Measurements from ENCODE around the gene HPGD.

Gene HPGD

DNA sequence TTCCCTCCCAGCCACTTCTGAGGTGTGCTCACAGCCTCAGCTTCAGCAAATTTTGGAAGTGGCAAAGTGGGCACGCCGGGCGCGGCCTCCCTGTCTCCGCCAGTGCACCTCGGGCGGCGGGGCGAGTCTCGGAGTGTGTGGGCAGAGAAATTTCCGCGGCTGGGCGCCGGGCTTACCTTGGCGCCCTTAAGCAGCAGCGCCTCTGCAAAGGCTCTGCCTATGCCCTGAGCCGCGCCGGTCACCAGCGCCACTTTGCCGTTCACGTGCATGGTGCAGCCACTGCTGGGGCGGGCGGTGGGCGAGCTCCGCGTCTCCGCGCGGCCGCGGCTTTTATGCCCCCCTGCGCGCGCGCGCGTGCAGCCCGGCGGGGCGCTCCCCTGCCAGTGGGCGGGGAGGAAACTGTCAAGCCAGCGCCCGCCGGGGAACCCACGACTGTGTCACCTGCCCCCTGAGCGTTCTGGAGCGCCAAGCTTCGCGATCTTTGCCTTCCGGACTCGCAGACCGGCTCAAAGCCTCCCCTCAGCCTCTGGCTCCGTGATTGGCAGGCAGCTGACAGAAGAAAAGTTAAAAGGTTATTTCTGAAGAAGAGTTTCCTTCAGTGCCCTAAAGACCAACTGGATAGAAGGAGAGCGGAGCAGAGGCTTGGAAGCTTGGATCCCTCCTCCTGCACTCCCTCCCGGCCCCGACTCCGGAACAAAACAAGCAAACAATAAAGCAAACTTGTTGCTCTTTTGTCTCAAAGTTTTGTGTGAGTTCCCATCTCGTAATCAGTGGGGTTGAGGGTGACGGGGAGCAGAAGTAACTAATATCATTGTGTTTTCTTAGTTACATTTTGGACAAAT lies at the start of gene HPGD:
Gene HPGD (minus strand): TSS at position 306 of the 842 bp plus-strand sequence. CDS start 37 bp downstream, at position 269.
- DNase-seq, result no peak

DNA sequence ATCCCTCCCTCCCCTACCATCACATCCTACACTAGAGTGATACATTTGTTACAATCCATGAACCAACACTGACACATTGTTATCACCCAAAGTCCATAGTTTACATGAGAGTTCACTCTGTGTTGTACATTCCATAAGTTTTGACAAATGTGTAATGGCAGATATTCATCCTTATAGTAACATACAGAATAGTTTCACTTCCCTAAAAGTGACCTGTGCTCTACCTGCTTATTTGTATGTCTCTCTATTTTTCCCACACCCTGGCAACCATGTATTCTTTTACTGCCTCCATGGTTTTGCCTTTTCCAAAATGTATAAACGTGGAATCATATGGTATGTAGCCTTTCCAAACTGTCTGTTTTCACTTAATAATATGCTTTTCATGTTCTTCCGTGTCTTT lies 42.2 kb upstream of the HPGD start:
- no peak for DNase-seq

DNA sequence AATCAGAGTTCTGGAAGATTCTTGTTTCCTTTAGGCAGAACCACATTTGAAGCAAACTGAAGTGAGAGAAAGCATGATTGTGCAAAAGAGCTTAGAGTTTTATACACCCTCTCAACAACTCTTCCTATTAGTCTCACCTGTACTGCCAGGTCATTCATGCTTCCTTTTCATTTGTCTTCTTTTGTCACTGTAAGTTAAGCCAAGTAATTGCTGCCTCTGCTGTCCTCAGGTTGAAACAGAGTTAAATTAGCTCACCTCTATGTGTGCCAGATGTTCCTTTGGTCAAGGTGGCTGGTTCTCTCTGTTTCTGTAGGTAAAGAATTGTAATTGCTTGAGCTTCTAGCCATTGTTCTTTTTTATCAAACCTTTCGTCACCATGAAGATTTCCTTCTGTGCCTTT lies 41.1 kb upstream of the HPGD start:
- DNase-seq, result no peak

DNA sequence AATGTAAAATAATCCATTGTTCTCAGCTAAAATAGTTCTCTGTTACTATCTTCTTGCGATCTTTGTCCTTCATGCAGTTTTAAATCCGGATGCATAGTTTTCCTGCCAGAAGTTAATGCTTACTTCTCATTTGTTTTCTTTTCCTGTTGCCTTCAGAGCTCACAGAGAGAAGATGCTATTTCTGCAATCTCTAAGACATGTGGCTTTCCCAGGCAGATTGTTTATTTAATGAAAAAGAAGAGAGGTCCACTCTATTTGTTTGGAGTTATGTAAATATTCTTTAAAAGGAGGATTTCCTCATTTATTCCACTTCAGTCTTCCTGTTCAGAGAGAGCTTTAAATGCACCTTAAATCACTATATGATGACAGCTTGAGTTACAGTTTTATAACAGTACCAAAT lies 39.3 kb upstream of the HPGD start:
- no peak for DNase-seq

DNA sequence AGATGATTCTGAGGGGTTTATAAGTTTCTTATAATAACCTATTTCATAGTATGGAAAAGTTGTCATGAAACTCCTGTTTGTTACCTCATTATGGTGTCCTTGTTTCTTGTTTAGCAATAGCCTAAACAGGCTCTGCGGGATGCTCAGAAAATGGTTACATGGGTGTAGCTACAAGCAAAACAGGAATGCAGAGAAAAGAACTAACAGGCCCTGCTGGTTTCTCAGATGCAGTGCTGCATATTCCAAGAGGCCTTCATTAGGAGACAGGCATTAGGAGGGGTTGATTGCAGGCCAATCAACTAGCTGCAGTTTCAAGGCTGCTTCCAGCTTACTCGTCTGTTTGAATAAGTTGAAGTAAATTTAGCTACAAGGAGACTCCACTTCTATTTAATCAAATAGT lies 37.6 kb upstream of the HPGD start:
- no peak for DNase-seq

DNA sequence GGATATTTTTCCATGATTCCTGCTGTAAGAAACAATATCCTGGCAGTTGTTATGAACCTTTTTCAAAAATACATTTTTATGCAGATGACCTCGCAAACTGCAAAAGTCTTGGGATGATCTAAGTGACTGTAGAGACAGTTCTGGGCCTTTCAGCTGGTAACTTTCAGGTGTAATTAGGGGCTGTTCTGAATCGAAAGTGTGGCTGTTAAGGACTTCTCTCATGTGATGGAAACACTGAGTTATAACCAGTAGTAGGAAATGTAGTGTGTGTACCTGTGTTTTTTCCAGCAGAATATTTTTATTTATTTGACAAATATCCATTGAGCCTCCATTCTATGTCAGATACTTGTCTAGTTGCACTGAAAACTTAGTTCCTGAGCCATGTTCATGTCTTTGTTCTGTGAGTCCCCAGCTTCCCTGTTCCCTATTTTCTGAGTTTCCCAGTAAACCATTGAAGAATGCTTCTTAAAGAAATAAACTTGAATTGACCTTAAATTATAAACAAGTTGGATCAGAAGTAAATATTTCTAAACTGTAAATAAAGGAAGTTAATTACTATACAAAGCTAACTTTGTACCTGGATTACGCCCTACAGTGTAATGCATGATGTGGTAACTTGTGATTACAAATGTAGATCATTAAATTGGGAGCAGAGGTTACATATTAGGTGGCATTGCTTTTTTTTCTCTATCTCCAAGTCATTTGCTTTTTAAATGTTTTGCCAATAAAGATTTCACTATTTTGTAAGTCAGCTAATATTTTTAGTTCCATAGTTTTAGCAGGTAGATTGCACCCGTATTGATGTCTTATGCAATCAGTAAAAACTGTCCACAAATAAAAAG lies 33.7 kb upstream of the HPGD start:
- no peak for DNase-seq

DNA sequence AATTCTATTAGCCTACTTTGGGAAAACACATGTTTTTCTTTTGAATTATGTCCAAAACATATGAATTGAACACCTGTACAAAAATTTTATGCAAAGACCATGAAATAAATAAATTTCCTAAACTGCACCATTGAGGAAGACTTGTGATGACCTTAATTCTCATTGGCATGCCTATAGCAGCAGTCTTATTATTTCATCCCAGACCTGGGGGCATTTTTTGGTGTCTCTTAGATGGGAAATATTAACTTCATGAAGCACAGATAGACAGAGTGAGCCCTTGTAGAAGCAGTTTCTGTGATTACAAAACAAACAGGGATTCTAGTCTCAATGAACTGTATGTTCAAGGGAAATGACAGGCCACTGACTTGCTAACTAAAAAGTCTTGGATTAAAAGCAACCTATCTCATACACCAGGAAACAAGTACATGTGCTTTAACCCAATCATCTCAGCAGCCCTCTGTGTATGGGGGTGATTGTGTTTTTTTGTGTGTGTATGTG lies 32.0 kb upstream of the HPGD start:
- no peak for DNase-seq

DNA sequence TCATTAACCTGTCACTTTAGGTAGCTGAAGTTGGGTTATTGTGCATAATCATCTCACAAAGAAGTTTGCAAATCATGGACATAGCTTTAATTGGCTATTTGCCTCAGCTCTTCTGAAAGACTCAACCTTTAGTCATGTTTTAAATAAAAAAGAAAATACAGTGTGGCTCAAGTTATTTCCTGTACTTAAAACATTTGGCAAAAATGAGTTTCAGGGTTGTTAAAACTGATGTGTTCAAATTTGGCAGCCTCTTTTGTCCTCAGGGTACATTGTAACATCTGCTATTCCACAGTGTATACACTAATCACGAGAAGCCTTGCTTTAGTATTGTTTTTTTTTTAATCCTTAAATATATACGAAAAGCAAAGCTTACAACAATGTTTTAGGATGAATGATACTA lies 31.5 kb upstream of the HPGD start:
- DNase-seq, result no peak

DNA sequence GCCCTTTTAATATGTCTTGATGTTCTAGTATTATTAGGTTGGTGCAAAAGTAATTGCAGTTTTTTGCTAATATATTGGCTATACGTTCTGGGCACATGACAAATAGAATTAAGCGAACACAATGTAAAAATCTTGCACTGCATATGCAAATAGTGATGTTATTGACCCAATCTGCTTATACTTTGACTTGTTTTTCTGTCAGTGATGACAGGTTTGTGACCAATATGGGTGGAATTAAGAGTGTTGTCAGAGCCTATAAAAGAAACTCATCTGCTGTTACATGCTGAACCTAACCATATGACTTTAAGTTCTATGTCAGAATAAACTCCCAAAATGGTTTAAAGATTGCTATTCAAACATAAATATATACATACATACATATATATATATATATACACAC lies 30.7 kb upstream of the HPGD start:
- no peak for DNase-seq

DNA sequence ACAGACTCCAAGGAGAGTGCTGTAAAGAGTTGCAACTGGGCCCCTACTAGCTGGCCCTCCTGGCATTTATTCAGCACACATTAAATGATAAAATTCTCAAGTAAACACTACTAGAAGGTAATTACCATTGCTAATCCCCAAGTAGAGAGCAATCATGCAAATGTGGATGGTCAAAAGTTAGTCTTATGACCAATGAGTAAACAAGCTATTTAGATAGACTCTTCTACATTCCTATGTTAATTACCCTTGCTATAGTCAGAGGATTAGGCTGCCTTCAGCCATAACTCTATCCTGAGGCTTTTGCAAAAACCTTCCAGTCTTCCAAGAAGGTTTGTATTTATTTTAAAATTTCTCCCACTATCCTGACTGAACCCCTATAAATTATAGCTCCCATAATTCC lies 28.3 kb upstream of the HPGD start:
- DNase-seq, result no peak

DNA sequence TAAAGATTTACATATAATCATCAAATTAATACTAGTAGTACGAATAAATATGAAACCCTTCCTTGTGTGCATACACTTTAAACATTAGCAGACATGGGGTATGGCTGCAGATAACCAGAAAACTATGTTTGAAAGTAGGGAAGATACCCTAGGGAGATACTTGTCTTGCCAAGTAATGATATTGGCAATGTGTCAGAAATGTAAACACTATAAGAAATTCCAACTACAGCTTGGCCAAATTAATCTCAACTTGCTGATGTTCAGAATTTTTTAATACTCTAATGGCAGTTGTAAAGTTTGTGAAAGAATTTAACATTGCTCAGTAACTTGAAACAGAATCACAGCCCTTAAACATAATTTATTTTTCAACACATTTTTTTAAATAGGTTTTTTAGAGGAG lies 27.4 kb upstream of the HPGD start:
- DNase-seq, result no peak

DNA sequence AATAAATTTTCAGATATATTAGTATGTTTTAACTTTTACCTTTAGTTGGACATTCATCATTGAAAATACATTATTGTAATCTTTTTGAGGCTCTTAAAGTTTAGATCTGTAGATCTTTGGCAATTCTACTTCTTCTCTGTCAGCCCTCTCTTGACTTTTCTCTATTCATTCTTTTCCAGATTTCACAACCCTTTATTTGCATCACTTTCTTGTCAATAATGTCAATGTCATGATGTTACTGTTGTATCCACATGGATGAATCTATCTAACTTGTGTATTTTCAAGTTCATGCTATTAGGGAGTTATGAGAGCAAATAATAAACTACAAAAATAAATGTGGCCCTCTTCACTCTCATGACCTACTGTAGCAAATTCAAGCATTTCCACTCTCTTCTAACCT lies 23.0 kb upstream of the HPGD start:
- DNase-seq, result no peak

DNA sequence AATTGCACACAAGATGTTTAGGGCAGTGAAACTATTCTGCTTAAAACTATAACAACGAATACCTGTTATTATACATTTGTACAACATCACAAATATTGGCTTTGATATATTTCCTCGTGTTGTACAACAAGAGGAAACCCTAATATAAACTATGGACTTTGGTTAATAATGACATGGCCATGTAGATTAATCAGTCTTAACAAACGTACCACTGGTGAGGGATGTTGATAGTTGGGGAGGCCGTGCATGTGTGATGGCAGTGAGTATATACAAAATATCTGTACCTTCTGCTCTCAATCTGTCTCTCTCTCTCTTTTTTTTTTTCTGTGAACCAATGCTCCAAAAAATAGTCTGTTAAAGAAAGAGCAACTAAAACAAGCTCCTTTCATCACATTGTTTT lies 22.2 kb upstream of the HPGD start:
- DNase-seq, result no peak

DNA sequence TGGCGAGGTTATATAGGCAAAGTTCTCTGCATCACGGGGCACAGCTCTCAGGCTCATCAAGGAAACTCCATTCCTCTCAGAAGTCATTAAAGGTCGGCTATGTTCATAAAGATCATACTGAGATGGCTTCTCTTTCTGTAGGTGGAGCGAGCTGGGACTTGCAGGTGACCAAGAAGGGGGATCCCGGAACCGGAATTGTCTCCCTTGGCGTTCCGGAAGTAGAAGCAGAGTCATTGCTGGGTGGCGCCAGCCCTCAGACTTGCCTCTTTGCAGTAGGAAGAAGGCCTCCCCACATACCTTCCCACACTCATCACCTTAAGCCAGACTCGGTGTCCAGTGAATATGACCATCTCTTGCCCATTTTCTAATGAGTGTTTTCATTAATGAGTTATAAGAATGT lies 17.9 kb upstream of the HPGD start:
- DNase-seq, result no peak

DNA sequence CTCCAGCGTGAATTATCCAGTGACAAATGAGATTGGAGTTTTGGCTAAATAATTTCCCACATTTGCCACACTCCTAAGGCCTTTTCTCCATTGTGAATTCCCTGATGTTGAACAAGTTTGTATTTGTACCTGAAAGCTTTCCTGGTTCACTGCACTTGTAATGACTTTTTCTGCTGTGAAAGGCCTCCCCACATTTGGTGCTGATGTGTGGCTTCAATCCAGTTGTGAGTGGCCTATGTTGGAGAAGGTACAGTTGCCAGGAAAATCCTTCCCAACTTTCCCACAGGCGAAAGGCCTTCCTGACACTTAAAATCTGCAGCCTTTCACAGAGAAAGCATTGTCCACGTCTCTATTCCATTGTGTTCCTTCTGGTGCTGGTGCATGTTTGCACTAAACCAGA lies 17.3 kb upstream of the HPGD start:
- DNase-seq, result no peak

DNA sequence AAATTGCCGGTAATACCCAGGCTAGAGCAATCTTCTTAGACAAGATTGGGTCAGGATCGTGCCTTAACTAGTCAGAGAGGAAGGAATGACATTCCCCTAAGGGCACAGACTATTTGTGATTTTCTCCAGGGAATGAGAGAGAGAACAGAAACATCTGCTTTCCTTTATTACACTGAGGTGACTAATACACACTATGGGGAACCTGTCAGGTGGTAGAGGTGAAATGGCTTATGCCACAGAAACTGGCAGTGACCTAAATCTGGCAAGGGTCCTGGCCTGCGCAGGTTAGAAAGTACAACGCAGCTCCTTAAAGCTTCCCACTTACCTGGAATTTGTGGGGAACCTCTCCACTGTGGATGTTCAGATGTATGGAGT lies 16.6 kb upstream of the HPGD start:
- DNase-seq, result no peak

DNA sequence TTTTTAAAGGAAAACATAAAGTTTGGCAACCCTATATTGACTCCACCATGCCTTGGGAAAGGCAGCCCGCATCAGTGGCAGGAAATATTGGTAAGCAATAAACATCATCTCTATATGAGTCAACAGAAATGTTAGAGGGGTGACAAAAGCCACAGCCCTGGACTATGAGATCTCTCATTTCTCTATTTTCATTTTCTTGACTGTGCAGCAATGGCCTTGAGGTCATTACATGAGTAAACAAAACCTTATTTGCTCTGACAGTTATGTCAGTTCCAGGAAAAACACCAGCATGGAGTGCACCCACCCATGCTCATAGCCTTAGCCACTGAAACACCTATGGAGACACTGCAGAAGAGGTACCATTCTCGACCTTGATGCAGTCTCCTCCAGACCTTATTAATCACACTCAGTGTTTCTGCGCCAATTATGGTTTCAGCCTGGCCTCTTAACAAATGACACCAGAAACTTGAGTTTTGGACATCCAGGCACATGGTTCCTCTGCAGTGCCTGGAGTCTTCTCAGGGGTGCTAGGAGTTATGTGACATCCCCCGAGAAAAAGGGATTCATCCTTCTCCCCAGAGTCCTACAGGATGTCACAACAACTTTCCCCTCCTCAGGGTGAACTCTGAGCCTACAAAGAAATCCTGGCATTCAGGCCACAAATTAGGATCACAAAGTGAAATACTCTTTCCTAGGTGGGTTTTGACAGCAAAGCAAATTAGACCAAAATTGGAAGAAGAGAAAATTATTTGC lies 16.0 kb upstream of the HPGD start:
- no peak for DNase-seq

DNA sequence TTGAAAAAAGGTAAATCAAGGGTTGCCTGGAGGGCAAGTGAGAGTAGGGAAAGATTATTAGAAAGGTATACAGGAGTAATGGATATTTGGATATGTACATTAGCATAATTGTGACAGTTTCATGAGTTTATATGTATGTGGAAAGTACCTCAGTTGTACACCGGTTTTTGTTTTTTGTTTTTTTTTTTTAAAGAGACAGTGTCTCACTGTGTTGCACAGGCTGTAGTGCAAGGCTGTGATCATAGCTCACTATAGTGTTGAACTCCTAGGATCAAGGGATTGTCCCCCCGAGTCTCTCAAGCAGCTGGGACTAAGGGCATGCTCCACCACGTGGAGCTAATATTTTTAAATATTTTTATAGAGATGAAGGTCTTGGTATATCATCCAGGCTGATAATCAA lies 15.3 kb upstream of the HPGD start:
- no peak for DNase-seq

DNA sequence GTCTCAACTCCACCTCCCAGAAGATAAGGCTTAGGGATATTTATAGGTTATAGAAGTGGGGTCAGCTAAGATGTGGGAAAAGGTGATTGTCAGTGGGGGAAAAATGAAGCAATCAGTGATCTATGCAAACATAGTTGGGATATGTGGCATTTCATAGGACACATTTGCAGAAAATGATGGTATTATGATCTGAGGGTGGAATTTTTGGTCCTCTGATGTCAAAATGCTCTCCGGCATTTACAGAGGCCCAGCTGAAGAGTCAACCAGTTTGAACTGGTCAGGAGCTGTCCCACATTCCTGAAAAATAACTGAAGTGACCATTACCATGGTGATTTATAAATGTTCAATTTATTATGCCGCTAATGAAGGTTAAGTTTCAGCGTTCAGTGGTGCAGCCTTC lies 12.2 kb upstream of the HPGD start:
- no peak for DNase-seq

DNA sequence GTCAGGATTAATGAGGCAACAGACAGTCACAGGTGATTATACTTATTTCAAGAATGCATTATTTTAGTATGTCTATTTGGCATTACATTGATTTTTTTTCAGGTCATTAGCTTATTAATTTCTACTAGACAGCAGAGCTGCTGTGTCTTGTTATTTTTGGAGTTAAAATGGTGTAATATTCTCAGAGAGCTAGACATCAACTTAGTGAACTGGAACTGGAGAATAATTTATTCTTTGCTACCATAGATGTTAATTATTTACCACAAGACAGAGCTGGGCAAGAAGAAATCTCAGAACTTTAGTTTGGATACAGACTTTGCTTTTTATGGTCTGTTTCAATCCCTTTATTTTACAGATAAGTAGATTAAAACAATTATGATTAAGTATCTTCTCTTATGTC lies 10.2 kb upstream of the HPGD start:
- no peak for DNase-seq

DNA sequence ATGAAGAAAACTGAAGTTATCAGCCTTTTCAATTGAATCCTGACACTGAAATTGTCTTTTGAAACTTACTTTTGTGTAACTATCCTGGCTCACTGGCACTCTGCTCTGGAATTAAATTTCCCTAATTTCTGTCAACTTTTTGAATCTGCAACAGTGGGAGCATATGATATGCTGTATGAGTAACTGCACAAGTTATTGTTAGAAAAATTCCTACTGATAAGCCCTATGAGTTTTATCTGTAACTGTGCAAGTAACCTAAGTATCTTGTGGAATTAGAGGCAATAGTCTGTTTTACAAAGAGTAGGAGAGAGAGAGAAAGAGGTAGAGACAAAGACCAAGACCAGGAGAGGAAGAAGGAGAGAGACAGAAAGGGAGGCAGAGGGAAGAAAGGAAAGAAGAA lies 9.2 kb upstream of the HPGD start:
- DNase-seq, result no peak

DNA sequence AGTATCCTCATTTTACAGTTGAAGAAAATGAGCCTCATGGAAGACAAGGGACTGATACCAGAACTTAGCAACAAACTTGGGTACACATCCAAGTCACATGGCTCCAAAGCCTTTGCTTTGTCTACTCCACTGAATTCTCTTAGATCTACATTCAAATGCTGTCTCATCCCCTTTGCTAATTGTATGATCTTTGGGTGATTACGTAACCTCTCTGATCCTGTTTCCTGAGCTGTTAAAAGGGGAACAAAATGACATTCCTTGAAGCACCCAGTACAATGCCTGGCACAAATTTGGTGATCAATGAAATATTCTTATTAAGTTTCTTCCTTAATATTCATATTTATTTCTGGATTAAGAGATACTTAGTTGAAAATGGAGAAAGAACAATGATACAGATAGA lies 5.9 kb upstream of the HPGD start:
- no peak for DNase-seq

DNA sequence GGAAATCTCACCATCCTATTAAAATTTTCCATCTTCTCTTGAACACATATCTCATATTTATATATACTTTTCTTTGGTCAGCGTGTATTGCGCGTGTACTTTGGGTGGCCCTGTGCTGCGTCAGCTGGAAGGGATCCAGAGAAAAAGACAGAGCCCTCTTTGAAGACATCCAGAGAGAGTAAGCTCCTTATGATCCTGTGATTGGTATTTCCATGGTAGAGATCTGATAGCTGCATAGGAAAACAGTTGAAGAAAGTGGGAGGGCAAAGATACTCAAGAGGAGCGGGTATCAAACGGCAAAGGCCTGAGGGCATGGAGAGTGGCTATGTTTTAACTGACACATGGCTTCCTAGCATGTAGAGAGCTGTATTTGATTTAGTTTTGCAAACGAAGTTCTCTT lies 4.4 kb upstream of the HPGD start:
- DNase-seq, result no peak

DNA sequence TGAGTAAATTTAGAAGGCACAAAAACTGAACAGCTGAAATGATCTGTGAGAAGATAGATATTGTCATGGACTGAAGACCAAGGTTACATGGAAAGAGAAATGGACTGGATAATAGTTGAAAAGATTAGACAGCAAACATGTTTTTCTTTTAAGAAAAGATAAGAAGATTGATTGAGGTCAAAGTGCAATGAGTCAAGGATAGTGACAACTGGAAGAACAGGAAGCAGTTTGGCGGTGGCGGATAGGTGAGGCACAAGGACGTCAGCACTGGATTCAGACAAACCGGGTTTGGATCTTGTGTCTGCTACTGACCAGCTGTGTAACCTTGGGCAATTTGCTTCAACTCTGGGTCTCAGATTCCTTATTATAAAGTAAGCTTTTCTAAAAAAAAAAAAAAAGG lies 2.0 kb upstream of the HPGD start:
- no peak for DNase-seq

Measured in NCI-H446 treated with DMSO at 0.1 percent for 48 hours (cell line).